A549 treated with CORT108297 at 1 μM for 4 hours (cell line): ENCODE results near the gene OR8K5. TPM values are rescaled to one million over a fixed set of nuclear protein-coding genes. Genes with fewer than 3 reads are reported as not detected.

Source experiments
- total RNA-seq: library from RNA; stranded (reverse); fragments of 200-300 nt; extraction: Qiagen RNA extraction; gene quantifications from 5 replicates; pipeline ENCODE4 v1.2.3, GENCODE V29; 2022

OR8K5 gene, protein sequence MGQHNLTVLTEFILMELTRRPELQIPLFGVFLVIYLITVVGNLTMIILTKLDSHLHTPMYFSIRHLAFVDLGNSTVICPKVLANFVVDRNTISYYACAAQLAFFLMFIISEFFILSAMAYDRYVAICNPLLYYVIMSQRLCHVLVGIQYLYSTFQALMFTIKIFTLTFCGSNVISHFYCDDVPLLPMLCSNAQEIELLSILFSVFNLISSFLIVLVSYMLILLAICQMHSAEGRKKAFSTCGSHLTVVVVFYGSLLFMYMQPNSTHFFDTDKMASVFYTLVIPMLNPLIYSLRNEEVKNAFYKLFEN
- not detected in 5 replicates for total RNA-seq

DNA sequence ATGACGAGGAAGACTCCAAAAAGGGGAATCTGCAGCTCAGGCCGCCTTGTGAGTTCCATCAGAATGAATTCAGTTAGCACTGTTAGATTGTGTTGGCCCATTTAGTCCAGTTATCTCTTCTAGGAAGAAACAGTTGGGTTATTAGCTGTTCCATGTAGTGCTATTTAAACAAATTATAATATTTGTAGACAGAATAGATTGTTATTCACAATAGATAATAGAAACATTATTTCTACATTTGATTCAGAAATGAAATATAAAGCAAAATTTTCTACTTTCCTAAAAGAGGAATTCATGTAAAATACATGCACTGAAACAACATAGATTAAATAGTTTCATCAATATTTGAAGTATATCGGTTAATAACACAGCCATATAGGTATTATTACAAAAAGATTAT, at the start of gene OR8K5:
OR8K5 (minus strand) TSS at position 101 of the 400 bp plus-strand sequence; CDS start at position 101, 0 bp downstream.

DNA sequence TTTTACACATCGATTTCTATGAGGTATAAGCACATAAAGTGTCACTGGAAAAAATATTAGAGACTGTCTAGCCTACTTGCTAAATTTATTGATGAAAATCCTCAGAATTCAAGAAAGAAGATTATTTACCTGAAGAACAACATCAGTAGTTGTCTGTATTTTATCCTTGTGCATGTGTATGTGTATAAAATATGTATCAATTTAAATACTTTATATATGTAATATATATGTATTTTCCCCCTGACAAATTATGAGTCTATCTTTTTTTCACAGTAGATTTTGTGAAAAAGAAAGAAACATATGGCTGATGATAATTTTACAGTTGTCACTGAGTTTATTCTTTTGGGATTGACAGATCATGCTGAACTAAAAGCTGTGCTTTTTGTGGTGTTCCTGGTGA, 16.2 kb upstream of the OR8K5 start, which contains the start of gene OR5J2:
OR5J2 (plus strand) TSS at position 301 of the 400 bp plus-strand sequence; CDS start at position 301, 0 bp downstream.

DNA sequence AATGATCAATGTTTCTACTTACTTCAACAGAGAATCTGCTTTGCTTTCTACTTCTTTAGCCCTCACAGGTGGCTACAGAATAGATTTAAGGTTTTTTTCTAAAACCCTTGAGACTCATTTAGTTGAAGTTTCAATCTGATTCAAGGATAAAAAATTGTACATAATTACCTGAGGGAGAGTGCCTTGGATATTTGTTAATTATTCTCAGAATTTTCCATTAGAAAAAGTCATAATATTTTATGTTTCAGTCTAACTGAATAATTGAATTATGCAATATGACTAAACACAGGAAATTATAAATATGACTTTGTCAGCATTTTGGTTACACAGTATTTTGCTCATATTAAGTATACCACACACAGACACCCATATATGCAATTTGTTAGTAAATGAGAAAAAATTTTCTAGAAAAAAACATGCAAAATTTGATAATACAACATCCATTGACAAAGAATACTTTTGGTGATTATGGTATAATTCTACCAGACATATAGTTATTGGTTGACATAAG, 19.9 kb downstream of the OR8K5 start, which contains the start of gene OR8J3:
OR8J3 (minus strand) TSS at position 51 of the 511 bp plus-strand sequence. CDS start 2,483 bp downstream, outside the sequence.

DNA sequence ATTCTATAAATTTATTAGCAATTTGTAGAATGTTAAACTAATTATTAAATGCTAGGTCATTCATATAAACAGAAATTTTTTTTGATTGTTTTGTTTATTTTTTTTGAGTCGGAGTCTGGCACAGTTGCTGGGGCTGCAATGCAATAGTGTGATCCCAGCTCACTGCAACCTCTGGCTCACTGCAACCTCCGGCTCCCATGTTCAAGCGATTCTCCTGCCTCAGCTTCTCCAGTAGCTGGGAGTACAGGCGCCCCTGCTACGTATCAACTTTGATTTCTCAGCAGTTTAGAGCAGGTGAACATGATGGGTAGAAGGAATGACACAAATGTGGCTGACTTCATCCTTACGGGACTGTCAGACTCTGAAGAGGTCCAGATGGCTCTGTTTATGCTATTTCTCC, 38.0 kb downstream of the OR8K5 start, which contains the start of gene OR8H3:
OR8H3 (plus strand) TSS at position 301 of the 400 bp plus-strand sequence; CDS start at position 301, 0 bp downstream.

Other genes with a start within 250 kb of the OR8K5 start
- not detected in 5 replicates for gene OR5W2, start 245.7 kb downstream of the OR8K5 start, total RNA-seq
- not detected in 5 replicates for gene OR5I1, start 223.9 kb downstream of the OR8K5 start, total RNA-seq
- gene OR10AG1, start 190.4 kb downstream of the OR8K5 start, total RNA-seq: not detected in 5 replicates
- gene OR5F1, start 165.7 kb downstream of the OR8K5 start, total RNA-seq: not detected in 5 replicates
- not detected in 5 replicates for gene OR5AS1, start 132.7 kb downstream of the OR8K5 start, total RNA-seq
- gene OR8I2, start 67.0 kb downstream of the OR8K5 start, total RNA-seq: not detected in 5 replicates
- not detected in 5 replicates for gene OR8H2, start 56.6 kb downstream of the OR8K5 start, total RNA-seq
- not detected in 5 replicates for gene OR8H3, start 37.9 kb downstream of the OR8K5 start, total RNA-seq
- not detected in 5 replicates for gene OR8J3, start 20.1 kb downstream of the OR8K5 start, total RNA-seq
- not detected in 5 replicates for gene OR5J2, start 16.3 kb upstream of the OR8K5 start, total RNA-seq
- gene OR5T2, start 73.9 kb upstream of the OR8K5 start, total RNA-seq: not detected in 5 replicates
- not detected in 5 replicates for gene OR5T3, start 91.9 kb upstream of the OR8K5 start, total RNA-seq
- not detected in 5 replicates for gene OR5T1, start 113.8 kb upstream of the OR8K5 start, total RNA-seq
- gene OR8H1, start 131.9 kb upstream of the OR8K5 start, total RNA-seq: not detected in 5 replicates
- gene OR8K3, start 154.8 kb upstream of the OR8K5 start, total RNA-seq: not detected in 5 replicates
- not detected in 5 replicates for gene OR8K1, start 185.7 kb upstream of the OR8K5 start, total RNA-seq
- gene OR8J1, start 194.0 kb upstream of the OR8K5 start, total RNA-seq: not detected in 5 replicates
- gene OR8U1, start 215.3 kb upstream of the OR8K5 start, total RNA-seq: not detected in 5 replicates